Ovary (tissue), 10 donors: ENCODE results near the gene GNE. TPM values are rescaled to one million over a fixed set of nuclear protein-coding genes. Genes with fewer than 3 reads are reported as not detected.
"Not testable (repeated sequence)": the region's sequence is repeated elsewhere in the genome, so short reads cannot be mapped to it uniquely, and the experiment has no call there.

Source experiments
- DNase-seq, 5 donors: peaks; one replicate each; pipeline ENCODE4 v3.0.0-alpha.2; 2019 to 2020
- H3K27ac ChIP-seq, 2 donors: fragments of 200-600 bp; one replicate each; pipeline versions ENCODE4 v1.5.1 to v1.8.0; 2019 to 2022
- H3K27me3 ChIP-seq: fragments of 200-600 bp; one replicate; pipeline ENCODE4 v1.8.0; 2022
- H3K36me3 ChIP-seq: fragments of 200-600 bp; sonication (generic); one replicate; pipeline ENCODE4 v1.5.1; 2019
- H3K4me1 ChIP-seq: one replicate; pipeline ENCODE4 v1.8.1; 2013; ENCODE audit warnings: mild to moderate bottlenecking, moderate library complexity; ENCODE audit not compliant: insufficient read depth
- H3K4me3 ChIP-seq: fragments of 200-600 bp; sonication (generic); one replicate; pipeline ENCODE4 v1.5.1; 2017
- H3K9me3 ChIP-seq, 2 donors: fragments of 200-600 bp in 1 of 2; sonication (generic) in 1 of 2; one replicate each; pipeline versions ENCODE4 v1.5.1 to v1.8.1; 2013 to 2019; ENCODE audit warnings: mild to moderate bottlenecking in 1 of 2, moderate library complexity in 1 of 2
- CTCF ChIP-seq, 3 donors: fragments of 450-650 bp in 2 of 3; fragments of 200-600 bp in 1 of 3; IDR thresholded peaks; one replicate each; pipeline versions ENCODE4 v1.5.1 to v1.8.0; 2016 to 2022; ENCODE audit warnings: antibody characterized with exemption in 3 of 3, mild to moderate bottlenecking in 1 of 3
- EP300 ChIP-seq: sonication (generic); formaldehyde crosslinking; IDR thresholded peaks from one replicate; pipeline ENCODE4 v1.6.1; 2017; ENCODE audit warnings: antibody characterized with exemption
- POLR2A ChIP-seq: fragments of 450-650 bp; IDR thresholded peaks from one replicate; pipeline ENCODE4 v1.6.1; 2017; ENCODE audit warnings: antibody characterized with exemption, mild to moderate bottlenecking, moderate library complexity
- WGBS, 3 donors: extraction: QIAGEN DNeasy Blood & Tissue Kit in 1 of 3; methylation state at CpG; one replicate each; pipeline versions ENCODE4 v1.1.5 to v1.1.7; 2013 to 2017; 5-methylcytosine and 5-hydroxymethylcytosine counted together
- intact Hi-C, 4 donors: fragments of 100-400 bp; cut with DNase I; formaldehyde crosslinking; loops; one replicate each; pipeline versions ENCODE4 v1.11.0 to v1.15.1; 2022 to 2023
- long read RNA-seq, 3 donors: library from polyadenylated mRNA in 2 of 3; unstranded in 2 of 3; transcript quantifications; one replicate each; pipeline ENCODE4 v2.0.0 and lab custom pipeline, GENCODE V29; 2021 to 2026
- polyA plus RNA-seq, 2 donors: library from polyadenylated mRNA; stranded (reverse); fragments of 200-250 nt in 1 of 2; fragments of 350-450 nt in 1 of 2; fragmentation: Illumina TruSeq in 1 of 2; extraction: RNeasy Lipid Tissue Mini Kit (QIAGEN cat#74804) in 1 of 2; gene quantifications; one replicate each; pipeline ENCODE4 v1.2.3, GENCODE V29; 2013 to 2014
- total RNA-seq, 7 donors: library from RNA; depleted of rRNA in 2 of 7; stranded (reverse); fragments of >200 nt in 2 of 7; fragmentation: NEBNext Ultra II Directional in 3 of 7; extraction: Animal tissue kit (Norgen Biotek cat#: 25700) in 3 of 7; gene quantifications; one replicate each; pipeline versions ENCODE4 v1.1.0 to v1.2.4, GENCODE V29; 2016 to 2023
- donor health status: DM: no; HTN: no; CAD: no; lungs with moderate emphysema.
- donor health status: DM: no; HTN: no; CAD: no.
- donor health status: Bipolar disorder and iron deficiency.
- donor health status: DM: yes; HTN: yes; CAD: no.
- donor health status: DM: no; HTN: no; CAD: no.
- donor health status: DM: yes; HTN: yes; CAD: no.

The GNE gene
- 10 to 100 TPM; 17.1 to 34.1 (median 24.0) TPM for total RNA-seq
- polyA plus RNA-seq, result 10 to 100 TPM; 13.0 to 22.9 TPM
- long read RNA-seq, donor 1, full-length matches to known transcripts, result 1 of 3 reads
- long read RNA-seq, donor 1, partial matches to known transcripts, result 2 of 3 reads
- long read RNA-seq, donor 1, other reads (novel, unspliced or antisense), result 0 of 3 reads
- long read RNA-seq, donor 2, full-length matches to known transcripts, result 2 of 2 reads
- long read RNA-seq, donor 2, partial matches to known transcripts, result 0 of 2 reads
- long read RNA-seq, donor 2, other reads (novel, unspliced or antisense), result 0 of 2 reads
- long read RNA-seq, donor 3, partial matches to known transcripts, result 1 of 3 reads
- long read RNA-seq, donor 3, other reads (novel, unspliced or antisense), result 2 of 3 reads

- 1 to 4% (median 2%) methylated on average over 21 to 73 of the region's 73 CpGs for WGBS, 3 donors
- Histone ChIP-seq H3K27me3 (no peaks in the 10 kb centered on the region), H3K4me3 (peak within 1 kb of the TSS; percentile 99), H3K4me1 (peaks cover 6% of the 10 kb centered on the region), H3K9me3 (no peaks in the 10 kb centered on the region), H3K36me3 (no peaks in the 10 kb centered on the region), H3K27ac (peak within 1 kb of the TSS; percentile 95 to 96)
- peak; percentile 98 to 99 (median 98) for DNase-seq
- intact Hi-C loops, result no loop called here
- TF ChIP-seq CTCF (IDR thresholded peaks at IDR 0.05) (no peak), EP300 (no peak), POLR2A (peak; percentile 94)
Observed at GRCh38 chr9:36258208-36258995, at the start of gene GNE. GNE (minus strand) TSS chr9:36258448; CDS start chr9:36249355, 9,093 bp downstream.

- H3K4me1 ChIP-seq, result peaks cover 1% of the 10 kb centered on the region
- no peaks in the 10 kb centered on the region for H3K36me3 ChIP-seq
- TF ChIP-seq EP300 (no peak), CTCF (IDR thresholded peaks at IDR 0.05) (no peak), POLR2A (no peak)
- H3K27me3 ChIP-seq, result no peaks in the 10 kb centered on the region
- WGBS, 3 donors, result 43 to 66% (median 59%) methylated on average over 8 of the region's 8 CpGs
- DNase-seq, result no peak
- no peak overlapping the region for H3K27ac ChIP-seq
- H3K9me3 ChIP-seq, result no peaks in the 10 kb centered on the region
- intact Hi-C loops, result no loop called here
- no peak overlapping the region for H3K4me3 ChIP-seq
Observed at GRCh38 chr9:36306471-36307306, 48.4 kb upstream of the GNE start.

GRCh38 chr9:36304366-36304765, 46.1 kb upstream of the GNE start:
- intact Hi-C loops, H3K27ac ChIP-seq, H3K4me1 ChIP-seq, H3K4me3 ChIP-seq, H3K9me3 ChIP-seq, DNase-seq, H3K36me3 ChIP-seq, H3K27me3 ChIP-seq: not testable (repeated sequence)
- WGBS, 3 donors, result 11 to 41% (median 30%) methylated on average over 2 of the region's 2 CpGs

- no peaks in the 10 kb centered on the region for H3K27me3 ChIP-seq
- no peaks in the 10 kb centered on the region for H3K36me3 ChIP-seq
- H3K27ac ChIP-seq, result no peak overlapping the region
- intact Hi-C loops, result no loop called here
- H3K4me1 ChIP-seq, result no peaks in the 10 kb centered on the region
- no peak for DNase-seq
- no peaks in the 10 kb centered on the region for H3K9me3 ChIP-seq
- no peak overlapping the region for H3K4me3 ChIP-seq
- TF ChIP-seq EP300, result no peak
- WGBS, 3 donors, result 74 to 96% (median 88%) methylated on average over 5 of the region's 5 CpGs
Observed at GRCh38 chr9:36301227-36301626, 43.0 kb upstream of the GNE start.

- H3K27me3 ChIP-seq, result no peaks in the 10 kb centered on the region
- no peak for DNase-seq
- no peaks in the 10 kb centered on the region for H3K9me3 ChIP-seq
- no peaks in the 10 kb centered on the region for H3K36me3 ChIP-seq
- intact Hi-C loops, result no loop called here
- no peaks in the 10 kb centered on the region for H3K4me1 ChIP-seq
- TF ChIP-seq CTCF (IDR thresholded peaks at IDR 0.05) (no peak), EP300 (no peak), POLR2A (no peak)
- no peak overlapping the region for H3K4me3 ChIP-seq
- H3K27ac ChIP-seq, result no peak overlapping the region
- 51 to 58% (median 53%) methylated on average over 3 of the region's 3 CpGs for WGBS, 3 donors
Observed at GRCh38 chr9:36298566-36298965, 40.3 kb upstream of the GNE start.
